Right atrium auricular region (tissue), 2 donors: ENCODE measurements around the gene TRAF3IP1. TPM values are rescaled to one million over a fixed set of nuclear protein-coding genes. Genes with fewer than 3 reads are reported as not detected.

ENCODE experiments used
- DNase-seq: peaks from one replicate; pipeline ENCODE4 v3.0.0-alpha.2; 2019; ENCODE audit warnings: low spot score
- H3K27ac ChIP-seq, 2 donors: fragments of 200-600 bp; sonication (generic); 1 replicate in 1 of 2; 2 replicates in 1 of 2; pipeline ENCODE4 v1.5.1; 2016 to 2019
- H3K27me3 ChIP-seq, 2 donors: fragments of 200-600 bp; sonication (generic); one replicate each; pipeline versions ENCODE4 v1.5.1 to v1.6.0; 2017 to 2019
- H3K36me3 ChIP-seq: fragments of 200-600 bp; sonication (generic); one replicate; pipeline ENCODE4 v1.5.1; 2016
- H3K4me1 ChIP-seq, 2 donors: fragments of 200-600 bp; sonication (generic); one replicate each; pipeline versions ENCODE4 v1.5.1 to v1.6.0; 2017 to 2019
- H3K4me3 ChIP-seq, 2 donors: fragments of 200-600 bp; sonication (generic); 1 replicate in 1 of 2; 2 replicates in 1 of 2; pipeline ENCODE4 v1.5.1; 2017 to 2019; ENCODE audit warnings: mild to moderate bottlenecking in 1 of 2, moderate library complexity in 1 of 2
- H3K9me3 ChIP-seq, 2 donors: fragments of 200-600 bp; sonication (generic); one replicate each; pipeline ENCODE4 v1.5.1; 2019
- total RNA-seq, 2 donors: library from RNA; depleted of rRNA; stranded (reverse); fragments of >200 nt; gene quantifications; one replicate each; pipeline ENCODE4 v1.1.0, GENCODE V29; 2016
- TF ChIP-seq, protein P1 (sequence below), 2 donors: fragments of 200-600 bp; sonication (generic); IDR thresholded peaks; one replicate each; pipeline ENCODE4 v1.5.1; 2019; ENCODE audit warnings: antibody characterized with exemption in 2 of 2

TRAF3IP1 gene
- total RNA-seq, 2 donors from 2014 or later = 5.0 to 5.8 TPM

DNA sequence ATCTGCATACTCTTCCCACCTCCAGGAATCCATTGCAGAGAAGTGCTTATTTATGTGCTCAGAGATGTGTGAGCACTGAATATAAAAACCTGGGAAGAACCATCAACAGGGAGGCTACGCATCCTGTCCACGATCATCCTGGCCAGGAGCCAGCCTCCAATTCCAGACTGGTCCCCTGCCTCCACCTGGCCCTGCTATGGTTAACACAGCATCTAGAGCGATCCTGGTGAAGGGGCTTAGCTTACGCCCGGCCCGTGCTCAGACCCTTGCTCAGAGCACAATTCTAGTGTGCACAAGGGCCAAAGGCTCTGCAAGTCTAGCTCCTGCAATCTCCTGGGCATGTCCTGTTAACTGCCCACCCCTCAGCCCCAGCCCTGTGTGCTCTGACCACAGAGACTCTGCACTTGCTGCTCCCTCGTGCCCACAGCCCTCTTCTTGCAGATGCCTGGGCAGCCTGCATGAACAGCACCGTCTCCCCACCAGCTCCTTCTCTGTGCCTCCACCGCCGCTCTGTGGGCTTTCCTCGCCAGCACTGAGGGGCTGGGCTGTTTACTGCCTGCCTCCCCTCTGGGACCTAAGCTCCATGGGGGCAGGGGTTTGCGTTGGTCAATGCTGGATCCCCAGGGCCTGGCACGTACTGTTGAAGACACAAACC, 38.4 kb upstream of the TRAF3IP1 start:
- Histone ChIP-seq H3K27me3 (no peaks in the 10 kb centered on the region), H3K27ac (no peak overlapping the region), H3K4me3 (no peak overlapping the region), H3K4me1 (peaks cover 0 to 44% of the 10 kb centered on the region in 2 donors), H3K9me3 (no peaks in the 10 kb centered on the region), H3K36me3 (no peaks in the 10 kb centered on the region)
- TF ChIP-seq, protein P1, sequence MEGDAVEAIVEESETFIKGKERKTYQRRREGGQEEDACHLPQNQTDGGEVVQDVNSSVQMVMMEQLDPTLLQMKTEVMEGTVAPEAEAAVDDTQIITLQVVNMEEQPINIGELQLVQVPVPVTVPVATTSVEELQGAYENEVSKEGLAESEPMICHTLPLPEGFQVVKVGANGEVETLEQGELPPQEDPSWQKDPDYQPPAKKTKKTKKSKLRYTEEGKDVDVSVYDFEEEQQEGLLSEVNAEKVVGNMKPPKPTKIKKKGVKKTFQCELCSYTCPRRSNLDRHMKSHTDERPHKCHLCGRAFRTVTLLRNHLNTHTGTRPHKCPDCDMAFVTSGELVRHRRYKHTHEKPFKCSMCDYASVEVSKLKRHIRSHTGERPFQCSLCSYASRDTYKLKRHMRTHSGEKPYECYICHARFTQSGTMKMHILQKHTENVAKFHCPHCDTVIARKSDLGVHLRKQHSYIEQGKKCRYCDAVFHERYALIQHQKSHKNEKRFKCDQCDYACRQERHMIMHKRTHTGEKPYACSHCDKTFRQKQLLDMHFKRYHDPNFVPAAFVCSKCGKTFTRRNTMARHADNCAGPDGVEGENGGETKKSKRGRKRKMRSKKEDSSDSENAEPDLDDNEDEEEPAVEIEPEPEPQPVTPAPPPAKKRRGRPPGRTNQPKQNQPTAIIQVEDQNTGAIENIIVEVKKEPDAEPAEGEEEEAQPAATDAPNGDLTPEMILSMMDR (IDR thresholded peaks at IDR 0.05) = no peak
- no peak for DNase-seq

DNA sequence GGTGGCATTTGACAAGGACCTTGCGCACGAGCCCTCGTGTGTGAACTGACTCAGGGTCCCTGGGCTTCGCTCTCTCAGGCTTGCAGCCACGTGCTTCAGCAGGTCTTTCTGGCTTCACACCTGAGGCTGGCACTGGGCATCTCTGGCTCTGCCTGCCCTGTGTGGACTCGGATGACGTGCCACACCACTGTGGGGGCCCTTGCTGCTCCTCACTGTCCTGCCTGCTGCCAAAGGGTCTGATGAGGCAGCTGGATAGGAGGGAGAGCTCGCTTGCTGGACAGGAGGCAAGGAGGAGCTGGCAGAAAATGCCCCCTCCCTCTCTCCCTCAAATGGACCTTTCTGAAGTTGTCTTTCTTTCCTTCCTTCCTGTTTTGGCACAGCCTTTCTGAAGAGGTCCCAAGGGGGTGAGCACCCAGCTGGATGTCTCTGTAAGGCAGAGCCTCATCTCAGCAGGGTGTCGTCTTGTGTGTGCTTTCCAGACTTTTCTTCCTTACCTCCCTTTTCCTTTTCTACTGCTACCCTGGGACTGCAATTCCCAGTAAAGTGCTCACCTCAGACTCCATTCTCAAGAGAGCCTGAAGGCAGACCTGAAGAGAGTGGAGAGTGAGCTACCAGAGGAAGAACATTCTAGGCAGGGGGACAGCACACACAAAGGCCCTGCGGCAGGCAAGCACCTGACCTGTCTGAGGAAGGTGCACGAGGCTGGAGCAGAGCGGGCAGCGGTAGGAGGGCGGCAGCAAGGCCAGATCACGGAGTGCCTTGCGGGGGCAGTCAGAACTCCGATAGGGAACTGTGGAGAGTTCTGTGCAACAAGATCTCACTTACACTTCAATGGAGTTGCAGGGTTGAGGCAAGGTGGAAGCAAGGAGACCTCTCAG, 37.2 kb upstream of the TRAF3IP1 start:
- peaks cover 0 to 55% of the 10 kb centered on the region in 2 donors for H3K4me1 ChIP-seq
- TF ChIP-seq, protein P1 (IDR thresholded peaks at IDR 0.05) = no peak
- no peaks in the 10 kb centered on the region for H3K27me3 ChIP-seq
- no peaks in the 10 kb centered on the region for H3K36me3 ChIP-seq
- H3K4me3 ChIP-seq = no peak overlapping the region
- H3K9me3 ChIP-seq = no peaks in the 10 kb centered on the region
- no peak for DNase-seq
- no peak overlapping the region for H3K27ac ChIP-seq

DNA sequence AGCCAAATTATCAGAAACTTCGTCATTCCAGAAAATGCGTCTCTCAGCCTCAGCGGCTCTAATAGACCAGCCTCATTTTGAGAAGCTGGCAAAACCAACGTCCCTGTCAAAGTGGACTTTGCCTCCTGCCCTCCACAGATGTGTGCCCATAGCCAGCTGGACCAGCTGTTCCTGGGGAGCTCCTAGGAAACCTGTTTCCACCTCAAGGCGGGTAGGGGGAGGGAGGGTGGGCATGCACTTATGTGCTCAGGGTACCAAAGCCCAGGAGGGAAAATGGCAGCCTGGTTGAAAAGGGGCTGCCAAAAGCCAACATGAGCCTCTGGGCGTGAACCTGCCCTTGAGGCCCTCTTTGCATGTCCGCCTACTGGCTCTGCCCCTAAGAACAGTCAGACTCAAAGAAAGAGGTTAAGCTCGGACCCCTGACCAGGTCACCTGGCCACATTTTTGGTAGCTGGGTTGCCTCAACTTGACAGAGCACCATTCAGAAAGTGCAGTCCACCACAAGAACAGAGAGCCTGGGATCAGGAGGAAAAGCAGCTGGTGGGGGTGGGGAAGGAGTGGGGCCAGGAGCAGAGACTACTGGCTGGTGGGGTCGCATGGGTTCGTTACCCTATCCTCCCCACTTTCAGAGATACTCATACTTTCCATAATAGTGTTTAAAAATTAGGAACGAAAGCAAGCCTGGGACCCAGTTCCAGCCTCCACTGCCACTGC, 35.4 kb upstream of the TRAF3IP1 start:
- no peaks in the 10 kb centered on the region for H3K9me3 ChIP-seq
- H3K27me3 ChIP-seq = no peaks in the 10 kb centered on the region
- no peak for DNase-seq
- H3K4me3 ChIP-seq = no peak overlapping the region
- H3K27ac ChIP-seq = peak overlapping the region; percentile 88 to 93
- H3K4me1 ChIP-seq = peaks cover 0 to 57% of the 10 kb centered on the region in 2 donors
- H3K36me3 ChIP-seq = no peaks in the 10 kb centered on the region
- TF ChIP-seq, protein P1 (IDR thresholded peaks at IDR 0.05) = no peak

DNA sequence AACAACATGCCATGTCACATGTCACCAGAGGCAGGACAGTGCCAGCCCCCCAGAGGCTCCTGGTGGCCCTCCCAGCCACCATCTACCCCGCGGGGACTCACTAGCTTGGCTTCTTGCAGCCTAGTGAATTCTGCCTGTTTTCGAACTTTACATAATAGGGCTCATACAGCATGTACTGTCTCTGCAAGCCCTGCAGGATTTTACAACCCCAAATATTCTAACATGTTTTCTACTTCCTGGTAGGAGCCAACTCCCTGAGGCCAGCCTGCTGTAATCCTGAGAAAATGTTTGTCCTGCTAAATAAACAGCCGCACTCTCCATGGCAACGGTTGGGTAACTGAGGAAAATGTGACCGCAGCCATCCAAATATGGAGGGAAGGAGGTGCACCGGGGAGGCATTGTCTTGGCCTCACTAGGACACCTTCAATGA, 34.6 kb upstream of the TRAF3IP1 start:
- Histone ChIP-seq H3K9me3 (no peaks in the 10 kb centered on the region), H3K36me3 (no peaks in the 10 kb centered on the region), H3K4me3 (no peak overlapping the region), H3K27ac (peak overlapping the region; percentile 88 to 93), H3K4me1 (peaks cover 0 to 63% of the 10 kb centered on the region in 2 donors), H3K27me3 (no peaks in the 10 kb centered on the region)
- TF ChIP-seq, protein P1 (IDR thresholded peaks at IDR 0.05) = no peak
- DNase-seq = peak; percentile 97

DNA sequence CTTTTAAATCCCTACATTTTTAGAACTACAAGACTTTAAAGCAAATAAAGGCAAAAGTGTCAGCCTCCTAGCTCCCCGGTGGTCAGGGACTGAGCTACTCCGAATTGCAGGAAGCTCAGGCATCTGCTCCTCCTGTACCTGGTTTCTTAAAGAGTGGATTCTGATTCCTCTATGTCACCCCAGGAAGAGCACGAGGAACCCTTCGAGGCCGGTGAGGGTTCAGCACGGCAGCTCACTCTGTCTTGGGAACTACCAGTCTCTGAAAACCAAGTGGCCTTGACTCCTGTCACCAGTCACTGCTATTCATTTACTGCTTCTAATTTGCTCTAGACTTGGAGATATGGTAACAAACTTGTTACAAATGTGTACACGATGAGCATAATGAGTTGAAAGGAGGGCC, 34.2 kb upstream of the TRAF3IP1 start:
- TF ChIP-seq, protein P1 (IDR thresholded peaks at IDR 0.05) = no peak
- H3K36me3 ChIP-seq = no peaks in the 10 kb centered on the region
- H3K4me3 ChIP-seq = no peak overlapping the region
- peaks cover 0 to 67% of the 10 kb centered on the region in 2 donors for H3K4me1 ChIP-seq
- H3K27me3 ChIP-seq = no peaks in the 10 kb centered on the region
- H3K9me3 ChIP-seq = no peaks in the 10 kb centered on the region
- no peak for DNase-seq
- peak overlapping the region; percentile 88 to 93 for H3K27ac ChIP-seq
